NCI-H2227 treated with DMSO at 0.1 percent for 48 hours (cell line): ENCODE data around the gene RARRES1.
A peak's percentile ranks its signal among the peaks of the same experiment; 100 is the strongest.

Source experiments
- DNase-seq: peaks from one replicate; lab custom pipeline; 2025; lab: John Stamatoyannopoulos, UW

The RARRES1 gene

DNA sequence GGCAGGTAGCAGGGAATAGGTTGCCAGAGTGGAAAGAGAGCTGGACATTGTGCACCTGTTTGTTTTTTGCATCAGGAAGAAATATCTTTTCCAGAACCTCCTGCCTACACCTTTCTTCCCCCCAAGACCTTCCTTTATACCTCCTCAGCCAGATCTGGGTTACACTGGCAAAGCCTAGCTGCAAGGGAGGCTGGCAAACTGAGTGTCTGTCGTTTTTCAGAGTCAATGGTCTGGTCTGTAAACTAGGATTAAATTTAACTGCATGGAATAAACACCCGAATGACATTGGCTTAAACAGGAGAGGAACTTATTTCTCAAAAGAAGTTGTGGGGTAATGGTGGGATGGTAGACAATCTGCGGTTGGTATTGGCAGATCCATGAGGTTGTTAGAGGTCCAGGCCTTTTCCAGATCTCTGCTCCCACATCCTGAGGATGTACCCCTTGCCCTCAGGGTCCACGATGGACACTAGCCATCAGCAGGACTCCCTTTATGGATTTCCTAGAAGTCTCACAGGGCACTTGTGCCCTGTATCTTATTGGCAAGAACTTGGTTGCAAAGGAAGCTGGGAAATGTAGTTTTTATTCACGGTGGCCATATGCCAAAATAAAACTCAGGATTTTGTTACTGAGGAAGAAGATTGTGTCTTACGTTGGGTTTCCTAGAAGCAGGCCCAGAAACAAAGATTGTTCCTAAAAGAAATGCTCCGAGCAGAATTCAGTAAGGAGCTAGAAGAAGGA lies 3.2 kb upstream of the RARRES1 start:
- DNase-seq: no peak

- no peak for DNase-seq
Measured at GRCh38 chr3:158733656-158734055, 1.4 kb upstream of the RARRES1 start.

DNA sequence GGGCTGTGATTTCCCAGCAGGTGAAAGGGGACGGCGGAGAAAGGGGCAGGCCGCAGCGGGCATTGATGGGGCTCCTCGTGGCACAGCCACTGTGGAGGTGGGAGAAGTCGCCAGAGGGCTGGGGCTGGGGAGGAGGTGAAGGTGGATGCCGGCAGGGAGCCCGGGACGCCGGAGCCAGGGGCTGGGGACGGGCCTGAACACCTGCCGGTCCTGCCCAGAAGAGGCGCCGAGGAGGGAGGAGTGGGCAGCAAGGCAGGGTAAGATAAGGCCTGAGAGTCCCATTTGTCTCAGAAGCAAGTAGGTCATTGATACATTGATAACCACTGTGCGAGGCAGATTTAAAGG lies 571 bp upstream of the RARRES1 start:
- no peak for DNase-seq

- DNase-seq: no peak
Measured at GRCh38 chr3:158731486-158731885, 771 bp downstream of the RARRES1 start.

DNA sequence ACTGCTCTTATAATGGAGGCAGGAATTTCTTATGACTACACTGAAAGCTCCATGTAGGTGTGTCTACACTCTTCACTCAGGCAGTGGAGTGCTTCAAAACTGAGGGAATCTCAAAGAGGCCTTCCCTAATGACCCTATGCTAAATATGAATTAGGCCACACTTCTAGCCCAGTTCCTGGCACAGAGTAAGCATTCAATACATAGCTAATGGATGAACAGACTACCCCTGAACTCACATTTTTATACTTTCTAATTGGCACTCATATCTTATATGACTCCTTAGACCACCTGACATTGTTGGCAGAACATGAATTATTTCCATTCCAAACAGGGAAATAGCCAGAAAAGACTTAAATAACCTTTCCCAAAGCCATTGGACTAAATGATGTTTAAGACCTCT lies 3.4 kb downstream of the RARRES1 start:
- no peak for DNase-seq

DNA sequence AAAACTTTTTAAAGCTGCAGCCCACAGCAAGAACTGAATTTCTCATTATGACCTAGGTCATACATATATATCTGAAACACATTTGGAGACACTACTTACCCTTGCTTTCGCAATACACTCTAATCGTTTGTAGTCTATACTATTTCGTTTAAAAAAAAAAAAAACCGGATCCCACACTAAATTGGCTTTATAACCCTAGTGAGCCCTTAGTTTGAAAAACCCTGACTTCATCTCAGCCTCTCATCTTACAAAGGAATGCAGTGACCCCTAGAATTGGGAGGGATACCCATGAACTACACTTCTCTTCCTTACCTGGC lies 4.2 kb downstream of the RARRES1 start:
- DNase-seq: no peak

- DNase-seq: peak; percentile 44
Measured at GRCh38 chr3:158727206-158728060, 4.8 kb downstream of the RARRES1 start.

GRCh38 chr3:158725348-158726011 lies 6.8 kb downstream of the RARRES1 start:
- no peak for DNase-seq

DNA sequence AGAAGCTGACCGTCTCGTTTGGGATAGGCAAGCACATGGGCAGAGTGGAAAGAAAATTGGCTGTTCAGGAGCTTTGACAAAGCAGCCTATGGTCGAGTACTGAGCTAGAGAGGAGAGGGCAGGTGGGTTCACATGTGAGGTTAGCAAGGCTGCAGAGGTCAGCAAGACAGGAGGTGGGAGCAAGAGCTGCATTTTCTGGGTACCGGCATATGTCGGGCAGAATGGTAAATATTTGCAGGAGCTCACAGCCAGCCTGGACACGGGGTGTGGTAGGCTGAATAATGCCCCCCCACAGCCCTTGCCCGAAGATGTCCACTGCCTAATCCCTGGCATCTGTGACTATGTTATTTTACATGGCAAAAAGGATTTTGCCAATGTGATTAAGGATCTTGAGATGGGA lies 8.3 kb downstream of the RARRES1 start:
- DNase-seq: no peak

- no peak for DNase-seq
Measured at GRCh38 chr3:158722108-158722507, 10.1 kb downstream of the RARRES1 start.

DNA sequence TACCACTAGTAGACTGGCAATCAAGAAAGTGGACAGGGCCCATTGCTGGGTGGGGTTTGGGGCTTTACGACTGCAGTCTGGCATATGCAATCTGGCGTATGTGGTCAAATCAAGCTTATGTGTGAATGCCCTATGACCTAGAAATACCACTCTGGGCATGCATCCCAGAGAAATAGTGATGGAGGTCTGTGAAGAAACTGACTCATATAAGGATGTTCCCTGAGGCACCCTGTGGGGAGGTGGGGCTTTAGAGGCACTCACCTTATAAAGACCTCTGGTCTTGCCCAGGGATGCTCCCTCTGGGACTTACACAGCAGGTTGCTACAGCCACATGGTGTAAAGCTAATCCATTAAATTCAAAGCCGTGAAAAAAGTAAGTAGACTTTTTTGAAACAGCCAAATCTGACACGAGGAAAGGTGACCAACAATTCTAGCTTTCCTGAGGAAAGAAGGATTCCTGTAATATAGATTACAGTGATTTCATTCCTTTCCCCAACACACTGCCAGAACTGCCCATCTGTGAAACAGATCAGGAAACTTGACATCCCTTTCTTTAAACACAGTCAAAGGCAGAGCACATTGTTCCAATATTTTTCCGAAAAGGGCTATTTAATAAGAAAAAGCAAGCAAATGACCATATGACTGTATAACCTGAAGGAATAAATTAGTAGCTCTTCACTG lies 13.6 kb downstream of the RARRES1 start:
- no peak for DNase-seq

DNA sequence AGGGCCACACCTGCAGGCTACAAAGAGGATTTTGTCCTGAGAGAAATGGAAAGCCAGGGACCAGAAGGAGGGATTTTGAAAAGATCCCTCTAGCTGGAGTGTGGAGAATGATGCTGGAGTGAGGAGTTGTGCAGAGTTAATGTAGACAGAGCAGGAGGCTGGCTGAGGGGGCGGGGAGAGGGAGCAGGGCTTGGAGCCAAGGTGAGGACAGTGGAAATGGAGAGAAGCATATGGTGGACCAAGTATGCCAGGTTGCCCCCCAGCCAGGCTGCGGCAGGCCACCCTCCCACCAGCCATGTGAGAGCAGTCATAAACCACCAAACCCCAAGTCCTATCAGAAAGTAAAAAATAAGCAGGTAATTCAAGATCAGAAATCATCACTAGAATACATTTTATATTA lies 14.7 kb downstream of the RARRES1 start:
- DNase-seq: no peak

- no peak for DNase-seq
Measured at GRCh38 chr3:158713094-158713499, 19.2 kb downstream of the RARRES1 start.

- no peak for DNase-seq
Measured at GRCh38 chr3:158712443-158712842, 19.8 kb downstream of the RARRES1 start.

DNA sequence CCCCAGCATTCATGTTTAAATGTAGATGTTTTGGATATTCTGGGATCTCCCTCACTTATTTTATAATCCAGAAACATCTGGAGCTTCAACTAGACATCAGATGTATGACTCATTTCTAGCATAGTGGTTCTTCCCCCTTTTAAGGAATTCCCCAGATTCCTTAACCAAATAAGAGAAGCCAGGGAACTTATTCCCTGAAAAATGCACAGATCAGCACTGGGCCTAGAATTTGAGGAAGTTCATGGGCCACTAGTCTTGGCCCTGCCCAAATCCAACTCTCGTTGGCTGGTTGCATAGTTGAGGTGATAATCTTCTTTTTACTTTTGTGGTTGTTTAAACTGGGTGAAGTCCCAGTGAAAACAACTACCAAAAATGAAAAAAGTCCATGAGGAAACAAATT lies 20.4 kb downstream of the RARRES1 start:
- no peak for DNase-seq

- no peak for DNase-seq
Measured at GRCh38 chr3:158710601-158711000, 21.7 kb downstream of the RARRES1 start.

- DNase-seq: no peak
Measured at GRCh38 chr3:158709666-158710083, 22.6 kb downstream of the RARRES1 start.

DNA sequence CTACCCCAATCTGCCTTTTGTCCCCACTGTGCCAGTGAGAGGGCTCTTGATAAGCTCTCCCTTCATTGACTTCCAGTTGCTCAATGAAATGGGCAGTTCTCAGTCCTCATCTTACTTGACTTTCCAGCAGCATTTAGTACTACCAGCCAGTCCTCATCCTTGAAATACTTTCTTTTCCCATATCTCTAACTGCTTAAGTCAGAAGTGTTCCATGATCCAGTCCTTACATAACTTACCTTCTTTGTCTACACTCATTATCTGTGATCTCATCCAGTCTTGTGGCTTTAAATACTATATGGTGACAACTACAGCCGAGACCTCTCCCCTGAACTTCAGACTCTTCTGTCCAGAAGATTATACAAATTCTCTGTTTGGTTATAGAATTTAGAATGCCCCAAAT lies 28.7 kb downstream of the RARRES1 start:
- DNase-seq: no peak

- DNase-seq: no peak
Measured at GRCh38 chr3:158702815-158703481, 29.3 kb downstream of the RARRES1 start.

DNA sequence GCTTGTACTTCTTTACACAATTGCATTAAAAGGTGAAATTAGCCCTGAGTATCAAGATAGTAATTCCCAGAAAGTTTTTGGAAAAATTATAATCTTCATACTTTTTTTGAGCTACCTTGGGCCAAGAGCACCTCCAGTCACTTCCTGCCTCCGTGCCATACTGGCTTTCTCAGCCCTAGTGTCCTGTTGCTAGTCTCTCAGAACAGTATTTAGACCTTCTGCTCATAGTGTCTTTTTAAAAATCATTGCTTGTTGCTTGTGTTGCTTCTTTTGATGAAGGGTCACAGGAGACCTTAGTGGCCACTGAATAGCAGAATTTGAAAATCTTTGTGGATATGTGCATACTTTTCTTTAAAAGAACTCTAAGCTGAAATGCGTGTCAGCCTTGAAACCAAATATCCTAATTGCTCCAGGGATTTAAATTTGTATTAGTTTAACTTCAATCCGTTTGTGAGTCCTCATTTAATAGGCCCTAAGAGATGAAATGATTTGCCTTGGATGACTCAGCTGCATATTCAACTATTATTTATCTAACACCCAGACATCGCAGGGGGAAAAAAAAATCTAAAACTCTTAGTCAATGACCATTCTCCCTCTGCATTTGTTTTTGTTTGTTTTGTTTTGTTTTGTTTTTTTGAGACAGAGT lies 30.7 kb downstream of the RARRES1 start:
- DNase-seq: no peak

DNA sequence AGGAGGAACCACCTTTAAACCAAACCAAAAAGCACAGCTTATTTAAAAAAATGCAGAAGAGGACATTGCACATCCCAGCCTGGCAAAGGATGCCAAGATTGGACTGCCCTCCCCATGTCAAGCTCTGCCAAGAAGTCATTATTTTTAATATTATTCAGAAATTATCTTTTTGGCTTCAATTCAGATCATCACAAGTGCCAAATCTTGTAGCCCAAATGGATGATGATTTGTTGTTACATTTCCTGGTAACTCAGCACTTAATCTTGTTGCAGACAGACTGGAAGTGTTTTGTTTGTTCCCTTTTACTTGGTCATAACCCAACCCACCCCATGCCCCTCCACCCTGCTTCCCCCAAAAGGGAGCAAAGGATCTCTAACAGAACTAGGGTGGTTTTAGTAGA lies 31.7 kb downstream of the RARRES1 start:
- DNase-seq: no peak

GRCh38 chr3:158696618-158697017 lies 35.6 kb downstream of the RARRES1 start:
- DNase-seq: no peak
